ENCODE data around the gene ATP6V0D1.

The ATP6V0D1 gene

GRCh38 chr16:67399749-67400704, 80.9 kb downstream of the ATP6V0D1 start:
- DNase-seq, result no peak

- DNase-seq, result no peak
These were observed 81.7 kb downstream of the ATP6V0D1 start for GRCh38 chr16:67399218-67399733.

- no peak for DNase-seq
These were observed 82.3 kb downstream of the ATP6V0D1 start for GRCh38 chr16:67398546-67399217.

GRCh38 chr16:67397812-67398545, 83.0 kb downstream of the ATP6V0D1 start:
- DNase-seq, result no peak

- peak; percentile 26 for DNase-seq
These were observed 83.7 kb downstream of the ATP6V0D1 start for GRCh38 chr16:67397036-67397801.

- DNase-seq, result peak; percentile 97
These were observed 84.6 kb downstream of the ATP6V0D1 start for GRCh38 chr16:67396159-67397035.

- DNase-seq, result peak; percentile 95
These were observed 85.3 kb downstream of the ATP6V0D1 start for GRCh38 chr16:67395458-67396158.

GRCh38 chr16:67395105-67395457, 85.9 kb downstream of the ATP6V0D1 start:
- DNase-seq, result no peak

- no peak for DNase-seq
These were observed 86.5 kb downstream of the ATP6V0D1 start for GRCh38 chr16:67394155-67395104.

- DNase-seq, result no peak
These were observed 87.2 kb downstream of the ATP6V0D1 start for GRCh38 chr16:67393788-67394154.

GRCh38 chr16:67393111-67393787, 87.7 kb downstream of the ATP6V0D1 start, which contains the start of gene TPPP3:
Gene TPPP3, minus strand, starts transcription at chr16:67393498. Its CDS starts 2,387 bp downstream, at chr16:67391111.
- DNase-seq, result peak; percentile 95

GRCh38 chr16:67392301-67393059, 88.5 kb downstream of the ATP6V0D1 start:
- no peak for DNase-seq

GRCh38 chr16:67391424-67392300, 89.3 kb downstream of the ATP6V0D1 start:
- DNase-seq, result no peak

- no peak for DNase-seq
These were observed 90.0 kb downstream of the ATP6V0D1 start for GRCh38 chr16:67390816-67391423.

- no peak for DNase-seq
These were observed 90.8 kb downstream of the ATP6V0D1 start for GRCh38 chr16:67389911-67390815.
